Lower leg skin (tissue), 4 donors: ENCODE measurements around the gene C1orf87. TPM values are rescaled to one million over a fixed set of nuclear protein-coding genes. Genes with fewer than 3 reads are reported as not detected.

Experiments used
- DNase-seq, 2 donors: peaks; one replicate each; pipeline ENCODE4 v3.0.0-alpha.2; 2019; ENCODE audit warnings: low spot score in 2 of 2
- H3K4me3 ChIP-seq: fragments of 200-600 bp; sonication (generic); 2 replicates; pipeline ENCODE4 v1.5.1; 2017; ENCODE audit warnings: mild to moderate bottlenecking, low read depth; ENCODE audit not compliant: poor library complexity, severe bottlenecking
- POLR2A ChIP-seq, 2 donors: fragments of 450-650 bp; IDR thresholded peaks; one replicate each; pipeline ENCODE4 v1.6.1; 2016 to 2017; ENCODE audit warnings: antibody characterized with exemption in 2 of 2, mild to moderate bottlenecking in 1 of 2, moderate library complexity in 1 of 2
- WGBS, 2 donors: methylation state at CpG; one replicate each; pipeline ENCODE4 v1.1.5; 2018; 5-methylcytosine and 5-hydroxymethylcytosine counted together
- intact Hi-C: fragments of 100-400 bp; cut with DNase I; formaldehyde crosslinking; loops from one replicate; pipeline ENCODE4 v1.15.0; 2023; ENCODE audit warnings: low total_unique reads
- total RNA-seq, 4 donors: library from RNA; depleted of rRNA; stranded (reverse); fragments of >200 nt; gene quantifications; one replicate each; pipeline ENCODE4 v1.1.0, GENCODE V29; 2016
- TF ChIP-seq, protein P1 (sequence below), 3 donors: fragments of 450-650 bp; IDR thresholded peaks; one replicate each; pipeline ENCODE4 v1.5.1; 2016; ENCODE audit warnings: antibody characterized with exemption in 3 of 3, mild to moderate bottlenecking in 3 of 3, moderate library complexity in 2 of 3

Gene C1orf87, protein sequence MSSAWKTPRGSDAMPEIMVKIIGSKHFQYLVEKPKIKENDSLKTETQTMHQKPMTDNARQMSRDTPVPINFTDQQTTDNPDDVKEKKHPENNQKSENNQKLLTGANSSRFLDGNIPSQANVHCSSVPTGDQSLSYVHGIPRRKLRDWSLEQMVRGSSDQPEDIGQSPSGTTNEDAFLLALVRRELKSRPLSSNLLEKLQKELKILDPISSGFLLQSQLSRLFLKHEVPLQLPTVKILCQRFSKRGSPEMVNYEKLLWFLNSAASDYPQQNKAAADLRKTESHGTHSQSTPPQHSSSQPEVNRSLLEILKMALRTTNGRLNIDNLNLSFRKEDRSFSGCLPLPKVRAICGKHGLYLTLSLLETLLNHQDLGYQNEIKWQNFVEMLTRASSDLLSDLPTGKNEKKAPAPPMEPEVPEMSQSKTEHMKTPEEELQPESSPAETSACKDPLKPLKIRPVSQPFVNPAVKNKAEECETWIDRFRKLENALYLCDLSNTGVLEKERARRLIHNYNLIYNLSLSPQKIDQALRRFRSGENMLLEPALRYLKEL
- total RNA-seq = 1 to 10 TPM in 1 of 4 donors, not detected in 3; 1.3 TPM

DNA sequence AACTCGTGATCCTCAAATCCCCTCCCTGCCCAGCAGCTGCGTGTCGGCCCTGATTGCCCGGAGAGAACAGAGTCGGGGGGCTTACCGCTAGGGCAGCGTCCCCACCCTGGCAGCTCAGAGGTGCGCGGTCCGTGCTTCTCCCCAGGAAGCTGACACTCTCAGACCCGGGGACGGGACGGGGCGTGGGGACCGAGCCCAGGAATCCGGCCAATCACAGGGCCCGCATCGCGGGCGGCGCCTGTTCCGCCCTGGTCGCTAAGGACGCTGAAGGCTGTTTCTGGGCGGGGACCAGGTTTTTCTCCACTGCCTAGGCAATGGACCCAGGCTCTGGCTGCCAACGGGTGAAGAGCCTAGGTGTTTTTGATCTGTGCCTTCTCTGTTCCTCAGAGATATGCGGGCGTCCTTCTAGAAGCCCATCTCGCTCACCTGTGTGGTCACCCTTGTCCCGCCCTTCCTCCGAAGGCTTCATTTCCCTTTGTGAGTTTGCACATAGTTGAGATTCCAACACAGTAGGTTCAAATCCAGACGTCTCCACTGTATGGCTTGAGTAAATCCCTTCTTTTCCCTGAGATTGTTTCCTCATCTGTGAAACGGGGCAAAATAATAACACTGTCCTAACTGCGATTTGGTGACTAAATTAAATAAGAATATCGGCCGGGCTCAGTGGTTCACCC, at the start of gene C1orf87:
Gene C1orf87, minus strand, starts transcription at position 166 of the 674 bp plus-strand sequence. CDS start 1,127 bp downstream, outside the sequence.
- intact Hi-C loops = no loop called here
- TF ChIP-seq POLR2A (IDR thresholded peaks at IDR 0.05) = no peak
- TF ChIP-seq, protein P1, sequence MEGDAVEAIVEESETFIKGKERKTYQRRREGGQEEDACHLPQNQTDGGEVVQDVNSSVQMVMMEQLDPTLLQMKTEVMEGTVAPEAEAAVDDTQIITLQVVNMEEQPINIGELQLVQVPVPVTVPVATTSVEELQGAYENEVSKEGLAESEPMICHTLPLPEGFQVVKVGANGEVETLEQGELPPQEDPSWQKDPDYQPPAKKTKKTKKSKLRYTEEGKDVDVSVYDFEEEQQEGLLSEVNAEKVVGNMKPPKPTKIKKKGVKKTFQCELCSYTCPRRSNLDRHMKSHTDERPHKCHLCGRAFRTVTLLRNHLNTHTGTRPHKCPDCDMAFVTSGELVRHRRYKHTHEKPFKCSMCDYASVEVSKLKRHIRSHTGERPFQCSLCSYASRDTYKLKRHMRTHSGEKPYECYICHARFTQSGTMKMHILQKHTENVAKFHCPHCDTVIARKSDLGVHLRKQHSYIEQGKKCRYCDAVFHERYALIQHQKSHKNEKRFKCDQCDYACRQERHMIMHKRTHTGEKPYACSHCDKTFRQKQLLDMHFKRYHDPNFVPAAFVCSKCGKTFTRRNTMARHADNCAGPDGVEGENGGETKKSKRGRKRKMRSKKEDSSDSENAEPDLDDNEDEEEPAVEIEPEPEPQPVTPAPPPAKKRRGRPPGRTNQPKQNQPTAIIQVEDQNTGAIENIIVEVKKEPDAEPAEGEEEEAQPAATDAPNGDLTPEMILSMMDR (IDR thresholded peaks at IDR 0.05) = no peak
- DNase-seq = no peak
- WGBS, 2 donors = 28 to 31% methylated on average over 30 to 36 of the region's 36 CpGs
- no peak within 1 kb of the TSS for H3K4me3 ChIP-seq

DNA sequence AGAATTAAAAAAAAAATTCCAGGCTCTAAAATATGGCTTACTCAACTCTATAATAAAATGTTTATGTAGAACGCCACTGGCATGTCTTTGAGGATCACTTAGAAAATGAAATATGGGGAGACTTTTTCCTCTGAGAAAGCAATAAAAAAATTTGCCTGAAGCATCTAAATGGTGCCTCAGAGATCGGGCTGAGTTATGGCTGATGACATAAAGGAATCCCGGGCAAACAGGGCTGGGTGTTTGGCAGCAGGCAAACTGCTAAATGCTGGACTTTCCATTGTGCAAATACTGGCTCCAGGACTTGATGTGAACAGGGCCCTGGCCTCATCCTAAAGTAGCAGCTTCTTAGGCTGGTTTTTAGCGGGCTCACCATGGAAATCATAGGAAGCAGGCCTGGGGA, 44.5 kb upstream of the C1orf87 start:
- WGBS, 2 donors = 27 to 31% methylated on average over 4 of the region's 4 CpGs
- TF ChIP-seq, protein P1 (IDR thresholded peaks at IDR 0.05) = no peak
- no peak for TF ChIP-seq POLR2A (IDR thresholded peaks at IDR 0.05)
- no peak for DNase-seq
- H3K4me3 ChIP-seq = no peak overlapping the region
- intact Hi-C loops = no loop called here

DNA sequence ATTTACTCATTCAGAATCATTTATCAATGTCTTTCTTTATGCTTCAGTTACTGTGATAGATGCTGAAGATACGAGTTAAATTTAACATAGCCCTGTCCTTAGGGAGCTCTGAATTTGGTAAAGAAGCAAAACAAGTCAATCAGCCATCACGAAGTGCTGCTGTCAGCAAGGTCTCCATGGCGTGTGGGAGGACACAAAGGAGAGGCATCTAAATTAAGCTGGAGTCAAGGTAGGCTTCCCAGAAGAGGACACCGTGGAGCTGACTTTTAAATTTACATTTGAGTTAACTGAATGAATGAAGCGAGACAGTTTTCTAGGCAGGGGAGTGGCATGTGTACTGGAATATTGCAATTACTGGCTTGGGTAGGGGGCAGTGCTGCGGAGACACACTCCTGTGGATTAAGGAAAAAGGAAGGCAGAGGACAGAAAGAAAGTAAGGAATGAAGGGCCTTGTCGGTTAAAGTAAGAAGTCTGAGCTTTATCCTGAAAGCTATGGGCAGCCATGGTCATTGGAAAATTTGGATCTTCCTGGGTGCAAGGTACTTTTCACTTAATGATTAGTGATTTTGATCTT, 41.3 kb upstream of the C1orf87 start:
- intact Hi-C loops = no loop called here
- H3K4me3 ChIP-seq = no peak overlapping the region
- WGBS, 2 donors = 62 to 70% methylated on average over 7 of the region's 7 CpGs
- TF ChIP-seq, protein P1 (IDR thresholded peaks at IDR 0.05) = no peak
- no peak for TF ChIP-seq POLR2A (IDR thresholded peaks at IDR 0.05)
- no peak for DNase-seq

DNA sequence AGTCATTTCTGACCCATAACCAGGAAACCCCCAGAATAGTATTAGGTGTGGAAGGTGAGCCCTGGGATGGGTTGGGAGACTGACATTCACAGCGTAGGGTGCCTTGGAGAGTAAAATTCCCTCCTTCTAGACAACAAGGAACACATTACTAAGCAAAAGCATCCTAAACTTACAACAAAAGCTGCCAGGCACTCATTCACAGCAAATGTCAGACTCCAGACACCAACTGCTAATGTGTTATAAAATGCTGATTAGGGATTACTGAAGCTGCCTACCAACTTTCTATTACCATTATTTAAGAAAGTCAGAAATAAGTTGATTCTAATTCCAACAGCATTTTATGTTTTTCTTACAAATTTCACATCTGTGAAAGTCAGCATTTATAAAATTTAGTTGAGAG, 40.0 kb upstream of the C1orf87 start:
- intact Hi-C loops = no loop called here

DNA sequence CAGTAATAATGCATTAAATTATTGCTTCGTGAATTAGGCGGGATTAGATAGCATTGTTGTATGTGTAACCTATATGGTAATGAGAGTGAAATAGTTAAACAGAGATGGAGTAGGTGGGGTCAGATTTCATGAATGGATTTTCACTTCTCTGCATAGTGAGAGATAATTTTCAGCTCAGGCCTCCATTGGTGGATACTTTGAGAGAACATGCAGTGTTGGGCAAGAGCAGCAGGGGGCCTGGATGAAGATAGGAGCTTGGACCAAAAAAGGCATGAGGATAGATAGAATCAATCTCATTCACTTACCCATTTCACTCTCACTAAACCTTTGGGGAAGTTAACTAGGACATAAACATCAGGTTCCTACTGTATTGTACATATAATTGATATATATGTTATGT, 39.5 kb upstream of the C1orf87 start:
- 94 to 98% methylated on average over 2 of the region's 2 CpGs for WGBS, 2 donors
- H3K4me3 ChIP-seq = no peak overlapping the region
- TF ChIP-seq POLR2A (IDR thresholded peaks at IDR 0.05) = no peak
- TF ChIP-seq, protein P1 (IDR thresholded peaks at IDR 0.05) = no peak
- intact Hi-C loops = no loop called here
- no peak for DNase-seq

More for the DNA sequence above, 40.0 kb upstream of the C1orf87 start:
- 83 to 100% methylated on average over 1 of the region's 1 CpG for WGBS, 2 donors
- no peak for DNase-seq
- H3K4me3 ChIP-seq = no peak overlapping the region
- no peak for TF ChIP-seq POLR2A (IDR thresholded peaks at IDR 0.05)
- TF ChIP-seq, protein P1 (IDR thresholded peaks at IDR 0.05) = no peak
